DOHH2 (cell line): ENCODE measurements around the gene SLC2A11.

Experiments
- H3F3A ChIP-seq: fragments of 200-600 bp; sonication (generic), shearing (Covaris generic); 2 replicates; pipeline ENCODE4 v1.6.0; 2016; ENCODE audit warnings: antibody characterized with exemption, mild to moderate bottlenecking; ENCODE audit not compliant: control insufficient read depth, insufficient read depth
- H3K27ac ChIP-seq: fragments of 200-600 bp; sonication (generic); 2 replicates; pipeline ENCODE4 v1.5.1; 2014; ENCODE audit warnings: low read depth, mild to moderate bottlenecking, low read length, moderate library complexity
- H3K27me3 ChIP-seq: fragments of 200-600 bp; sonication (generic); 2 replicates; pipeline ENCODE4 v1.6.1; 2014; ENCODE audit warnings: mild to moderate bottlenecking, low read length, mixed read lengths; ENCODE audit not compliant: control insufficient read depth
- H3K36me3 ChIP-seq: fragments of 200-600 bp; sonication (generic); 2 replicates; pipeline ENCODE4 v1.6.1; 2014; ENCODE audit warnings: mild to moderate bottlenecking, low read length, moderate library complexity, mixed read lengths; ENCODE audit not compliant: control insufficient read depth
- H3K4me1 ChIP-seq: fragments of 200-600 bp; sonication (generic); 2 replicates; pipeline ENCODE4 v1.6.1; 2014; ENCODE audit warnings: mild to moderate bottlenecking, low read length, mixed read lengths; ENCODE audit not compliant: control insufficient read depth
- H3K4me2 ChIP-seq: fragments of 200-600 bp; sonication (generic); 2 replicates; pipeline ENCODE4 v1.6.0; 2014; ENCODE audit warnings: mild to moderate bottlenecking, low read length, moderate library complexity
- H3K4me3 ChIP-seq: fragments of 200-600 bp; sonication (generic); 2 replicates; pipeline ENCODE4 v1.5.1; 2014; ENCODE audit warnings: mild to moderate bottlenecking, low read length, mixed read lengths
- H3K79me2 ChIP-seq: fragments of 200-600 bp; sonication (generic); 2 replicates; pipeline ENCODE4 v1.6.1; 2014; ENCODE audit warnings: mild to moderate bottlenecking, low read length, mixed read lengths; ENCODE audit not compliant: control insufficient read depth
- H3K9me2 ChIP-seq: fragments of 200-600 bp; sonication (generic); replicated peaks from 2 replicates; pipeline ENCODE4 v1.6.1; 2014; ENCODE audit warnings: mild to moderate bottlenecking, low read length, mixed read lengths; ENCODE audit not compliant: control insufficient read depth
- H3K9me3 ChIP-seq: fragments of 200-600 bp; sonication (generic); 2 replicates; pipeline ENCODE4 v1.6.1; 2014; ENCODE audit warnings: antibody characterized with exemption, low read length, mixed read lengths; ENCODE audit not compliant: control insufficient read depth, insufficient read depth
- H4K20me1 ChIP-seq: fragments of 200-600 bp; sonication (generic); 2 replicates; pipeline ENCODE4 v1.6.0; 2014; ENCODE audit warnings: low read depth, mild to moderate bottlenecking, antibody characterized with exemption, low read length, moderate library complexity; ENCODE audit not compliant: control insufficient read depth, insufficient read depth
- EZH2phosphoT487 ChIP-seq: fragments of 200-600 bp; sonication (generic); IDR thresholded peaks from 2 replicates; pipeline ENCODE4 v1.6.1; 2017; ENCODE audit warnings: borderline replicate concordance, mild to moderate bottlenecking, antibody characterized with exemption, low read length, moderate library complexity, mixed read lengths
- TF ChIP-seq, protein P1 (sequence below): fragments of 200-600 bp; sonication (generic); IDR thresholded peaks from one replicate; pipeline ENCODE4 v1.5.1; 2014; ENCODE audit warnings: antibody characterized with exemption, mild to moderate bottlenecking, low read depth, low read length; ENCODE audit not compliant: poor library complexity, severe bottlenecking

SLC2A11 gene

DNA sequence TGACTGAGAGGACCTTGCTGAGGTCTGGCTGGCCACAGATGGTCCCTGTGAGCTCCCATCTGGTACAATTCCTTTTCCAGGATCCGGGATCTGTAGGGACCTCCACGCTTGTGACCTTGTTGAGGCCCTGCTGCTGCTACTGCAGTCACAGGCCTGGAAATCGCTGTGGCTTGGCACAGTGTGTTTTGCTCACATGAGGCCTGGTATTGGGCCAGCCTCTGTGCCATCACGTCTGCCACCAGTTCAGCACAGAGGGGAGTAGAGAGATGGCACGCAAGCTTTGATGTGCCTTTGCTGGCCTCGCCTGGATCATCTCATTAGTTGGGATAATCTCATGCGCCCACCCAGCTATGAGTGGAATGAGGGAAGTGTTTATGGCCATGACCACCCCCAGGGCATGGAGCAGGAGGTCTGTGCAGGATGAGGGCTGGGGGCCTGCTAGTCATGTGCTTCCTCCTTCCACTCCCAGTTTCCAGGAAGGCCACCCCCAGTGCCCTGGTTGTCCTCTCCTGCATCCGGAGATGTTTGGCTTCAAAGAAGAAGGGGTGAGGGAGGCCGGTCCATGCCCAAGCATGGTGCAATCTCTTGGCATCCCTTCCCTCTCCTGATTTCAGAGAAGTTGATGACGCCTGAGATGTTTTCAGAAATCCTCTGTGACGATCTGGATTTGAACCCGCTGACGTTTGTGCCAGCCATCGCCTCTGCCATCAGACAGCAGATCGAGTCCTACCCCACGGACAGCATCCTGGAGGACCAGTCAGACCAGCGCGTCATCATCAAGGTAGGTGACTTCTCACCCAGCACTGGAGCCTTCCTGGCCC is 41.3 kb upstream of the SLC2A11 start:
- Histone ChIP-seq H3F3A (peaks cover 13% of the 10 kb centered on the region; the same call in 1 of the 2 replicates), H3K36me3 (peaks cover 91% of the 10 kb centered on the region), H3K4me2 (peak overlapping the region; percentile 41; the same call in 1 of the 2 replicates), H3K9me2 (no peaks in the 10 kb centered on the region), H3K27me3 (no peaks in the 10 kb centered on the region), H3K79me2 (peaks cover 85% of the 10 kb centered on the region), H3K4me3 (no peak overlapping the region), H3K27ac (no peak overlapping the region), H3K4me1 (peaks cover 65% of the 10 kb centered on the region), H4K20me1 (no peaks in the 10 kb centered on the region), H3K9me3 (no peaks in the 10 kb centered on the region)
- TF ChIP-seq EZH2phosphoT487: no peak
- TF ChIP-seq, protein P1, sequence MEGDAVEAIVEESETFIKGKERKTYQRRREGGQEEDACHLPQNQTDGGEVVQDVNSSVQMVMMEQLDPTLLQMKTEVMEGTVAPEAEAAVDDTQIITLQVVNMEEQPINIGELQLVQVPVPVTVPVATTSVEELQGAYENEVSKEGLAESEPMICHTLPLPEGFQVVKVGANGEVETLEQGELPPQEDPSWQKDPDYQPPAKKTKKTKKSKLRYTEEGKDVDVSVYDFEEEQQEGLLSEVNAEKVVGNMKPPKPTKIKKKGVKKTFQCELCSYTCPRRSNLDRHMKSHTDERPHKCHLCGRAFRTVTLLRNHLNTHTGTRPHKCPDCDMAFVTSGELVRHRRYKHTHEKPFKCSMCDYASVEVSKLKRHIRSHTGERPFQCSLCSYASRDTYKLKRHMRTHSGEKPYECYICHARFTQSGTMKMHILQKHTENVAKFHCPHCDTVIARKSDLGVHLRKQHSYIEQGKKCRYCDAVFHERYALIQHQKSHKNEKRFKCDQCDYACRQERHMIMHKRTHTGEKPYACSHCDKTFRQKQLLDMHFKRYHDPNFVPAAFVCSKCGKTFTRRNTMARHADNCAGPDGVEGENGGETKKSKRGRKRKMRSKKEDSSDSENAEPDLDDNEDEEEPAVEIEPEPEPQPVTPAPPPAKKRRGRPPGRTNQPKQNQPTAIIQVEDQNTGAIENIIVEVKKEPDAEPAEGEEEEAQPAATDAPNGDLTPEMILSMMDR: no peak

DNA sequence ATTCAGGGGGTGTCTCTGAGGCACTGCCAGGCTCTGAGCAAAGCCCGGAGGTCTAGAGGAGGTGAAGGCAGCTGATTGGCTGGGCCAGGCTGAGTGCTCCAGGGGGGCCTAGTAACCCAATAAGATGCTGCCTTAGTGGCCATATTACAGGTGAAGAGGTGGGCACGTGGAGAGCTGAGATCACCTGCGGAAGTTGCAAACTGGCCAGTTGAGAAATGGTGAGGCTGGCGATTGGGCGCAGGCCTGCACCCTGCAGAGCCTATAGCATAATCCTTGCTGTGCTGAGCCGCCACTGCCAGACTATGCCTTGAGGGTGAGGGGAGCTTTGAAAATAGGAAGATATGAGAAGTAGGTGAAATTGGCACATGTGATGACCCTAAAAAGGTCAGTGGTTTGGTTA is 40.5 kb upstream of the SLC2A11 start:
- TF ChIP-seq, protein P1: no peak
- no peak for TF ChIP-seq EZH2phosphoT487
- H3K4me2 ChIP-seq: peak overlapping the region; percentile 41
- no peaks in the 10 kb centered on the region for H3K27me3 ChIP-seq
- peaks cover 71% of the 10 kb centered on the region for H3K4me1 ChIP-seq
- no peak overlapping the region for H3K27ac ChIP-seq
- H3K9me2 ChIP-seq: no peaks in the 10 kb centered on the region
- peaks cover 13% of the 10 kb centered on the region; the same call in 1 of the 2 replicates for H3F3A ChIP-seq
- H4K20me1 ChIP-seq: no peaks in the 10 kb centered on the region
- peaks cover 83% of the 10 kb centered on the region for H3K79me2 ChIP-seq
- no peak overlapping the region for H3K4me3 ChIP-seq
- H3K9me3 ChIP-seq: no peaks in the 10 kb centered on the region
- peaks cover 90% of the 10 kb centered on the region for H3K36me3 ChIP-seq

DNA sequence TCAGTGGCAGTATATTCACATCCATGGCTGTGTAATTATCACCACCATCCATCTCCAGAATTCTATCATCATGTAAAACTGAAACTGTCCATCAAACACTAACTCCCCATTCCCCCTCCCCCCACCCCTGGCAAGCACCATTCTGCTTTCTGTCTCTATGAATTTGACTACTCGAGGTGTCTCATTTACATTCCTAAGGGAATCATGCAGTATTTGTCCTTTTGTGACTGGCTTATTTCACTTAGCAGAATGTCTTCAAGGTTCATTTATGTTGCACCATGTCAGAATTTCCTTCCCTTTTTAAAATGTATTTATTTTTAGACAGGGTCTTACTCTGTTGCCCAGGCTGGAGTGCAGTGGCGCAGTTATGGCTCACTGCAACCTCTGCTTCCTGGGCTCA is 39.1 kb upstream of the SLC2A11 start:
- Histone ChIP-seq H3K36me3 (peaks cover 92% of the 10 kb centered on the region), H3K27me3 (no peaks in the 10 kb centered on the region), H3K4me1 (peaks cover 84% of the 10 kb centered on the region), H3F3A (peaks cover 8% of the 10 kb centered on the region), H3K9me3 (no peaks in the 10 kb centered on the region), H3K9me2 (no peaks in the 10 kb centered on the region), H3K79me2 (peaks cover 78% of the 10 kb centered on the region), H4K20me1 (no peaks in the 10 kb centered on the region), H3K27ac (peak overlapping the region; percentile 60), H3K4me2 (peak overlapping the region; percentile 41), H3K4me3 (0 out of 2 replicates have a peak overlapping the region, but pooled peaks have one; percentile 18)
- TF ChIP-seq EZH2phosphoT487: no peak
- TF ChIP-seq, protein P1: no peak
